ENCODE measurements around the gene MAP4K4.

MAP4K4 gene

GRCh38 chr2:101844055-101844635, 146.6 kb downstream of the MAP4K4 start:
- H3K4me3 ChIP-seq (ENCODE audit: insufficient read depth, low read length, poor library complexity, severe bottlenecking): no peak overlapping the region
- no peak overlapping the region for H3K9ac ChIP-seq (ENCODE audit: low read length)
- no peaks in the 10 kb centered on the region for H3F3A ChIP-seq (ENCODE audit: insufficient read depth)
- TF ChIP-seq EZH2phosphoT487 (conservative IDR thresholded peaks at IDR 0.05; ENCODE audit: low read length): no peak
- no peak for TF ChIP-seq CTCF (IDR thresholded peaks at IDR 0.05; ENCODE audit: insufficient read depth, low read length, poor library complexity, severe bottlenecking)
- H3K9me2 ChIP-seq (replicated peaks; ENCODE audit: insufficient read depth, low read length): no peaks in the 10 kb centered on the region
- H3K36me3 ChIP-seq (ENCODE audit: low read length): peaks cover 44% of the 10 kb centered on the region
- no peaks in the 10 kb centered on the region for H3K27me3 ChIP-seq (ENCODE audit: low read length)
- no peak overlapping the region for H3K27ac ChIP-seq (ENCODE audit: low read depth, low read length)
- no peak overlapping the region for H2AFZ ChIP-seq (ENCODE audit: low read depth, low read length, severe bottlenecking)
- H4K20me1 ChIP-seq (ENCODE audit: low read depth, low read length): no peaks in the 10 kb centered on the region
- no peaks in the 10 kb centered on the region for H3K9me3 ChIP-seq (ENCODE audit: insufficient read depth, low read length)
- no peak overlapping the region for H3K4me2 ChIP-seq (ENCODE audit: low read depth, low read length, poor library complexity, severe bottlenecking)
- 0 out of 2 replicates have a peak, but pooled peaks cover 4% of the 10 kb centered on the region for H3K79me2 ChIP-seq (ENCODE audit: insufficient read depth, low read length)

- no peak overlapping the region for H3K4me2 ChIP-seq (ENCODE audit: low read depth, low read length, poor library complexity, severe bottlenecking)
- no peaks in the 10 kb centered on the region for H3K9me3 ChIP-seq (ENCODE audit: insufficient read depth, low read length)
- no peak overlapping the region for H3K27ac ChIP-seq (ENCODE audit: low read depth, low read length)
- no peak overlapping the region for H3K4me3 ChIP-seq (ENCODE audit: insufficient read depth, low read length, poor library complexity, severe bottlenecking)
- no peak overlapping the region for H2AFZ ChIP-seq (ENCODE audit: low read depth, low read length, severe bottlenecking)
- no peaks in the 10 kb centered on the region for H3K27me3 ChIP-seq (ENCODE audit: low read length)
- no peaks in the 10 kb centered on the region for H3F3A ChIP-seq (ENCODE audit: insufficient read depth)
- H3K79me2 ChIP-seq (ENCODE audit: insufficient read depth, low read length): no peaks in the 10 kb centered on the region
- TF ChIP-seq CTCF (IDR thresholded peaks at IDR 0.05; ENCODE audit: insufficient read depth, low read length, poor library complexity, severe bottlenecking): no peak
- TF ChIP-seq EZH2phosphoT487 (conservative IDR thresholded peaks at IDR 0.05; ENCODE audit: low read length): no peak
- no peaks in the 10 kb centered on the region for H4K20me1 ChIP-seq (ENCODE audit: low read depth, low read length)
- H3K9me2 ChIP-seq (replicated peaks; ENCODE audit: insufficient read depth, low read length): no peaks in the 10 kb centered on the region
- peaks cover 39% of the 10 kb centered on the region for H3K36me3 ChIP-seq (ENCODE audit: low read length)
- no peak overlapping the region for H3K9ac ChIP-seq (ENCODE audit: low read length)
Measured at GRCh38 chr2:101846973-101847372, 149.5 kb downstream of the MAP4K4 start.

GRCh38 chr2:101847661-101848339, 150.3 kb downstream of the MAP4K4 start:
- Histone ChIP-seq H3K27me3 (ENCODE audit: low read length) (no peaks in the 10 kb centered on the region), H3K79me2 (ENCODE audit: insufficient read depth, low read length) (no peaks in the 10 kb centered on the region), H3F3A (ENCODE audit: insufficient read depth) (no peaks in the 10 kb centered on the region), H2AFZ (ENCODE audit: low read depth, low read length, severe bottlenecking) (no peak overlapping the region), H3K36me3 (ENCODE audit: low read length) (peaks cover 39% of the 10 kb centered on the region), H3K27ac (ENCODE audit: low read depth, low read length) (no peak overlapping the region), H3K9me3 (ENCODE audit: insufficient read depth, low read length) (no peaks in the 10 kb centered on the region), H3K9me2 (replicated peaks; ENCODE audit: insufficient read depth, low read length) (no peaks in the 10 kb centered on the region), H4K20me1 (ENCODE audit: low read depth, low read length) (no peaks in the 10 kb centered on the region), H3K4me3 (ENCODE audit: insufficient read depth, low read length, poor library complexity, severe bottlenecking) (no peak overlapping the region), H3K4me2 (ENCODE audit: low read depth, low read length, poor library complexity, severe bottlenecking) (no peak overlapping the region), H3K9ac (ENCODE audit: low read length) (no peak overlapping the region)
- TF ChIP-seq EZH2phosphoT487 (conservative IDR thresholded peaks at IDR 0.05; ENCODE audit: low read length) (no peak), CTCF (IDR thresholded peaks at IDR 0.05; ENCODE audit: insufficient read depth, low read length, poor library complexity, severe bottlenecking) (no peak)
